SJSA1 (cell line): ENCODE results near the gene EFEMP2. TPM values are rescaled to one million over a fixed set of nuclear protein-coding genes. Genes with fewer than 3 reads are reported as not detected.

Source experiments
- DNase-seq, 2 experiments: peaks; one replicate each; pipeline ENCODE4 v3.0.0-alpha.2; 2015 to 2020; ENCODE audit warnings: low spot score in 2 of 2, low read depth in 1 of 2
- H3K27ac ChIP-seq: fragments of 250-450 bp; sonication (Bioruptor Pico); 2 replicates; pipeline ENCODE4 v1.5.1; 2020; ENCODE audit warnings: mild to moderate bottlenecking, moderate library complexity
- H3K27me3 ChIP-seq: fragments of 250-450 bp; sonication (Bioruptor Pico); replicated peaks from 2 replicates; pipeline ENCODE4 v1.5.1; 2020; ENCODE audit warnings: mild to moderate bottlenecking, moderate library complexity
- H3K36me3 ChIP-seq: fragments of 250-450 bp; sonication (Bioruptor Pico); 2 replicates; pipeline ENCODE4 v1.5.1; 2020; ENCODE audit warnings: mild to moderate bottlenecking
- H3K4me1 ChIP-seq: fragments of 250-450 bp; sonication (Bioruptor Pico); replicated peaks from 2 replicates; pipeline ENCODE4 v1.6.1; 2021; ENCODE audit warnings: mild to moderate bottlenecking
- H3K4me3 ChIP-seq: fragments of 250-450 bp; sonication (Bioruptor Pico); 2 replicates; pipeline ENCODE4 v1.5.1; 2020; ENCODE audit warnings: mild to moderate bottlenecking
- H3K9me3 ChIP-seq: fragments of 250-450 bp; sonication (Bioruptor Pico); replicated peaks from 2 replicates; pipeline ENCODE4 v1.5.1; 2020; ENCODE audit warnings: mild to moderate bottlenecking
- total RNA-seq: library from RNA; depleted of rRNA; stranded (reverse); fragments of >200 nt; shearing (Covaris generic); gene quantifications from 2 replicates; pipeline ENCODE4 v1.2.3, GENCODE V29; 2014

Gene EFEMP2
- total RNA-seq, 1 experiment from 2014 or later = 194 TPM

DNA sequence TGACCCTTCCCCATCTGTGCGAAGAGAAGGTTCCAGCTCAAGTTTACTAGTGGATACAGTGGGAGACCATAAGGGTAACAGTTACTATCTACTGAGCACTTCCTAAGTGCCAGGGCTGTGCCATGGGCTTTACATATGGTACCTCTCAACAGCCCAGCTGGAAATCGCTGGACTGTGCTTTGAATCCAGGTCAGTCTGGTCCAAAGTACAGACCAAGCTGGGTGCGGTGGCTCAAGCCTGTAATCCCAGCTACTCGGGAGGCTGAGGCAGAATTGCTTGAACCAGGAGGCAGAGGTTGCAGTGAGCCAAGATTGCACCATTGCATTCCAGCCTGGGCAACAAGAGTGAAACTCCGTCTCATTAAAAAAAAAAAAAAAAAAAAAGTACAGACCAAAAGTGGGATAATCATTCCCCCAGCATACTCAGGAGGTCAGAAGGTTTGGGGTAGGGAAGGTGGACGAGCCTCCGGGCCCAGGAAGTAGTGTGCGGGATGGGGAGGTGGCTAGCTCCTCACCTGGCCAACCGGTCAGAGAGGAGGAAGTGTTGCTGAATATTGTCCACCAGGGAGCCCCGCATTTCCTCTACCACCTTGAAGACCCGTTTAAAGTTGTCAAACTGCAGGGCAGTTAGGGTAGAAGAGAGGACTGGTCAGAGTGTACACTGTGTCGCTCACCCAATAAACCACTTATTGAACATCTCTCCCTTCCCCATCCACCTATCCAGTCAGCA lies 13.4 kb upstream of the EFEMP2 start:
- DNase-seq = no peak
- Histone ChIP-seq H3K36me3 (peaks cover 77% of the 10 kb centered on the region), H3K4me1 (peaks cover 49% of the 10 kb centered on the region), H3K27ac (no peak overlapping the region), H3K9me3 (0 out of 2 replicates have a peak, but pooled peaks cover 2% of the 10 kb centered on the region), H3K27me3 (no peaks in the 10 kb centered on the region), H3K4me3 (no peak overlapping the region)

DNA sequence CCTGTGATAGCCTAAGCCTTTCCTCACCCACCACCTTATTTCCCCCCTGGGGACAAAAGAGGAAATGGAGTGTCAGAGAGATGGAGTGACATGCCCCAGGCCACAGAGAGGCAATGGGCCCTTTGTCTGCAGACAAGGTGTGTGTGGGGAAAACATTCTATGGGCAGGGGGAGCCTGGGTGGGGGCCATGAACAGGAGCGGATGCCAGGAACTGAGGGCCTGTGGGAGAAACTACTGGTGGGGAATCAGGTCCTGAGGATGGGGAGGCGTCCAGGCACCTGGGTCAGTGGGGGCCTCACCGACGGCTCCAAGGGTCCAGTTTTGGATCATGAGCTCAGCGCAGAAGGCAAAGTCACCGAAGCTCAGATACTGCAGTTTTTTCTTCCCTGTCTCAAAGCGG lies 12.6 kb upstream of the EFEMP2 start:
- H3K36me3 ChIP-seq = peaks cover 70% of the 10 kb centered on the region
- no peaks in the 10 kb centered on the region for H3K27me3 ChIP-seq
- H3K9me3 ChIP-seq = no peaks in the 10 kb centered on the region
- H3K27ac ChIP-seq = no peak overlapping the region
- DNase-seq = no peak
- peaks cover 47% of the 10 kb centered on the region for H3K4me1 ChIP-seq
- H3K4me3 ChIP-seq = no peak overlapping the region

DNA sequence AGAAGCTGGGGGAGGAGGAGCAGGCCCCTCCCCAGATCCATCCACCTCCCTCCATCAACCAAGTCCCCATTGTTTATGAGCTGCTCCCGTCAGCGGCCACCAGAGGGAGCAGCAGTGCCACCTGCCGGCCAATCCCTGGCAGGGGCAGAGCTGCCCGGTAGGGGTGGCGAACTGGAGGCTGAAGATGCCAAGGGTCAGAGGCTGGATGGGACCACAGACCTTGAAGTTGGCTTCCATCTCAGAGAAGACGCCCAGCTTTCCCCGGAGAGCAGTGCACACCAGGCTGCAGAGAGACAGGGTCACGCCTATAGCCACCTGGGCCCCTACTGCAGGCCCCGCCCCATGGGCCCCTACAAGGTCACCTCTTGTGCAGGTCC lies 12.1 kb upstream of the EFEMP2 start:
- no peak overlapping the region for H3K4me3 ChIP-seq
- no peaks in the 10 kb centered on the region for H3K9me3 ChIP-seq
- peaks cover 65% of the 10 kb centered on the region for H3K36me3 ChIP-seq
- H3K27ac ChIP-seq = no peak overlapping the region
- DNase-seq = peak; percentile 84 to 93
- no peaks in the 10 kb centered on the region for H3K27me3 ChIP-seq
- peaks cover 42% of the 10 kb centered on the region for H3K4me1 ChIP-seq

DNA sequence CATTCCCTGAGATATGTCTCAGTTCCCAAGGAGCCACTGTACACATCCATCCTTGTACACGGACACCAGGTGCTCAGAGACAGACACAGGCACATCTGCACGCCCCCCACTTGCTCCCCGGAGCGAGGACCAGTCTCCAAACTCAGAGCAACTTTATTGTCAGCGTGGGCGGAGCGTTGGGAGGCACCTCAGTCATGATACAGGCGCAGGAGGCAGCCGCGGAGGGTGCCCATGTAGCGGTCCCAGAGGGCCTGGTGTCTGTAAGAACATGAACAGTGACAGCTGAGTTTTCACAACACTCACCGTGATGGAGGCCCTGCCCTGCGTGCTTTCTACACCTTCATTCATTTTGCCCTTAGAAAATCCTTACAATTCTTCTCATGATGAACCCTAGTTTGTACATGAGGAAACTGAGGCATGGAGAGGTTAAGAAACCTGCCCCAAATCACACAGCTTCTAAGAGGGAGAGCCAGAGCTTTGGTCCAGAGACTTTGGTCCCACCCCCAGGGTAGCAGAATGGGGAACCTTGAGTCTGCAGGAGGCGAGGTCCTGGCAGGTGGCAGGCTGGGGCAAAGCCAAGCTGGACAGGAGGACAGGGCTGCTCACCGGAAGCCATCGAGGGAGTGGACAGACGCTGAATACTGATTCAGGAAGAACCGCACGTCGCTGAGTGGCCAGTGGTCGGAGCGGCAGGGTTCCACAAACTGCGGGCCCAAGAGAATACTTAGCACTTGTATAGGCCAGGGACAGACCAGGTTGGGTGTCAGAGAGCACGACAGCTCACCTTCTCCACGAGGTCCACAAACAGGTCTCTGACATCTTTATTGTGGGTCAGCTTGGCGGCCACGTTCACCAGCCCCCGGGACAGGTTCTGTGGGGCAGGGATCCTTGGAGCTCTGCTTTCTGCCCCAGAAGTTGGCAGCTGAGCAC lies 11.5 kb upstream of the EFEMP2 start:
- DNase-seq = no peak
- Histone ChIP-seq H3K4me1 (peaks cover 36% of the 10 kb centered on the region), H3K27me3 (no peaks in the 10 kb centered on the region), H3K36me3 (peaks cover 63% of the 10 kb centered on the region), H3K4me3 (no peak overlapping the region), H3K27ac (no peak overlapping the region), H3K9me3 (no peaks in the 10 kb centered on the region)

DNA sequence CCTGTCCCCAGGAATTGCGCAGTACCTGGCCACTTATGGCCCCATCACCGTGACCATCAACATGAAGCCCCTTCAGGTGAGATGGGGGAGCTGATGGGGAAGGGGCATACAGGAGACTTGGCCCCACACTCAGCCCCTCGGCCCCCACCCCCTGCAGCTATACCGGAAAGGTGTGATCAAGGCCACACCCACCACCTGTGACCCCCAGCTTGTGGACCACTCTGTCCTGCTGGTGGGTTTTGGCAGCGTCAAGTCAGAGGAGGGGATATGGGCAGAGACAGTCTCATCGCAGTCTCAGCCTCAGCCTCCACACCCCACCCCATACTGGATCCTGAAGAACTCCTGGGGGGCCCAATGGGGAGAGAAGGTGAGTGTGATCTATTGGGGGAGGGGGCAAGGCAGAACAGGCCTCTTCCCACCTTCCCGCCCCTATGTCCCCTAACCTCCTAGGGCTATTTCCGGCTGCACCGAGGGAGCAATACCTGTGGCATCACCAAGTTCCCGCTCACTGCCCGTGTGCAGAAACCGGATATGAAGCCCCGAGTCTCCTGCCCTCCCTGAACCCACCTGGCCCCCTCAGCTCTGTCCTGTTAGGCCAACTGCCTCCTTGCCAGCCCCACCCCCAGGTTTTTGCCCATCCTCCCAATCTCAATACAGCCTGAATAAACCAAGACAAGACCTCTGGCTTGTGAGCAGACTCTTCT lies 10.6 kb upstream of the EFEMP2 start:
- H3K27ac ChIP-seq = no peak overlapping the region
- H3K36me3 ChIP-seq = peaks cover 63% of the 10 kb centered on the region
- no peak overlapping the region for H3K4me3 ChIP-seq
- no peaks in the 10 kb centered on the region for H3K27me3 ChIP-seq
- H3K9me3 ChIP-seq = no peaks in the 10 kb centered on the region
- H3K4me1 ChIP-seq = peaks cover 30% of the 10 kb centered on the region
- DNase-seq = no peak

DNA sequence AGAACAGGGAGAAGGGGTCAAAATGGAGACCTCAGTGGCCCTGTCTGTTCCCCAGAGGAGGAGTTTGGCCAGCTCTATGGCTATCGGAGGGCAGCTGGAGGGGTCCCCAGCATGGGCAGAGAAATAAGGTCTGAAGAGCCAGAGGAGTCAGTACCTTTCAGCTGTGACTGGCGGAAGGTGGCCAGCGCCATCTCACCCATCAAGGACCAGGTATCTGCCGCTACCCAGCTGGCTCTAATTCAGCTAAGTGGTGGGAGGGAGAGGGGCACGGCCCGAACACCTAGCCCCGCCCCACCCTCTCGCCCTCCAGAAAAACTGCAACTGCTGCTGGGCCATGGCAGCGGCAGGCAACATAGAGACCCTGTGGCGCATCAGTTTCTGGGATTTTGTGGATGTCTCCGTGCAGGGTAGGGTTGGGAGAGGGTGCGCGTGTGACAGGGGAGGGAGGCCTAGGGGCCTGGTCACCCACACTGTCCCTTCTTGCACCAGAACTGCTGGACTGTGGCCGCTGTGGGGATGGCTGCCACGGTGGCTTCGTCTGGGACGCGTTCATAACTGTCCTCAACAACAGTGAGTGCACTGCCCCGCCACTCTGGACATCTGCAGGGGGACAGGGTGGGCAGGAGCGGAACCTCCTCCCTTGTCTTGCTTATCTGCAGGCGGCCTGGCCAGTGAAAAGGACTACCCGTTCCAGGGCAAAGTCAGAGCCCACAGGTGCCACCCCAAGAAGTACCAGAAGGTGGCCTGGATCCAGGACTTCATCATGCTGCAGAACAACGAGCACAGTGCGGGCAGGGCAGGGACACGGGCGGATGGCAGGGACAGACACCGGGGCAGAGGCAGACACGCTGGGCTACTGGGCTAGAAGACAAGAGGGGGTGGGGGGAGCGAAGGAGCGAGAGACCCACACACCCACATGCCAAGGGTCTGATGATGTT lies 9.8 kb upstream of the EFEMP2 start:
- Histone ChIP-seq H3K27me3 (no peaks in the 10 kb centered on the region), H3K4me3 (no peak overlapping the region), H3K4me1 (peaks cover 25% of the 10 kb centered on the region), H3K27ac (no peak overlapping the region), H3K9me3 (no peaks in the 10 kb centered on the region), H3K36me3 (peaks cover 54% of the 10 kb centered on the region)
- DNase-seq = peak in 1 of 2 experiments; percentile 60

DNA sequence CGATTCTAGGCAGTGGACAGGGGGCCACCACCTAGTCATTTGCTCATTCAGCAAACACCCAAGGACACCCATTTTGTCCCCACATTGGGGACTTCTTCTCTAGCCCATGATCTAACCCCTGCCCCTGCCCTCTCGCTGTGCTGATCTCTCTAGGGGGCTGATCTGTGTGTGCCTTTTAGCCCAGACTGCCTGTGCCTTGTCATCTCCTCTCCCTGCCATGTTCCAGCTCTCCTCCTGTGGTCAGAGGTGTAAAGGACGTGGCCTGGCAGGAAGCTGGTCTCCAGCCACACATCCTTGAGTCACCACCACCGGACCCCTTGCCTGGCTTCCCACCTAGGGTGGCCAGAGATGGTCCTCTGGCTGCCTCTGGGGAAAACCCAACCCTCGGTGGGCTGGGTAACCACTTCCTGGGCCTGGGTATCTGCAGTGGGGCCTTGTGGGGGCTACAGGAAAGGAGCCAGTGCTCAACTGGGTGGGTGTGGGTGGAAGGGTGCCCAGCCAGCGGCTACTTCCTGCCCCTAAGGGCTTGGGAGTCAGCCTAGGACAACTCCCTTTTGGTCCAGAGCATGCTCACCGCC lies 8.3 kb upstream of the EFEMP2 start:
- peaks cover 24% of the 10 kb centered on the region for H3K4me1 ChIP-seq
- no peaks in the 10 kb centered on the region for H3K9me3 ChIP-seq
- peak in 1 of 2 experiments; percentile 72 for DNase-seq
- H3K36me3 ChIP-seq = peaks cover 43% of the 10 kb centered on the region
- H3K27ac ChIP-seq = no peak overlapping the region
- no peak overlapping the region for H3K4me3 ChIP-seq
- H3K27me3 ChIP-seq = no peaks in the 10 kb centered on the region

DNA sequence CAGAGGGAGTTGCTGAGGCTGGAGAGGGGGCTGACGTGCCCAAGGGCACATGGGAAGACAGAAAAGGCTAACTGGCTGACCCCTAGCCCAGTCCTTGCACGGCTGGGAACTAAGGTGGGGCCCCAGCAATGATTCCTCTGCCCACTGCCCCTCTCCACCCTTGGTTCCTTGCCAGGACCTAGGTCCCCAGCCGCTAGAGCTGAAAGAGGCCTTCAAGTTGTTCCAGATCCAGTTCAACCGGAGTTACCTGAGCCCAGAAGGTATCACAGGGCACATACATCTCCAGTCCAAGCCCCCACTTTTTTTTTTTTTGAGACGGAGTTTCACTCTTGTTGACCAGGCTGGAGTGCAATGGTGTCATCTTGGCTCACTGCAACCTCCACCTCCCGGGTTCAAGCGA lies 7.4 kb upstream of the EFEMP2 start:
- H3K27me3 ChIP-seq = no peaks in the 10 kb centered on the region
- peaks cover 34% of the 10 kb centered on the region for H3K36me3 ChIP-seq
- no peak overlapping the region for H3K4me3 ChIP-seq
- no peak overlapping the region for H3K27ac ChIP-seq
- H3K4me1 ChIP-seq = peaks cover 24% of the 10 kb centered on the region
- no peak for DNase-seq
- no peaks in the 10 kb centered on the region for H3K9me3 ChIP-seq

DNA sequence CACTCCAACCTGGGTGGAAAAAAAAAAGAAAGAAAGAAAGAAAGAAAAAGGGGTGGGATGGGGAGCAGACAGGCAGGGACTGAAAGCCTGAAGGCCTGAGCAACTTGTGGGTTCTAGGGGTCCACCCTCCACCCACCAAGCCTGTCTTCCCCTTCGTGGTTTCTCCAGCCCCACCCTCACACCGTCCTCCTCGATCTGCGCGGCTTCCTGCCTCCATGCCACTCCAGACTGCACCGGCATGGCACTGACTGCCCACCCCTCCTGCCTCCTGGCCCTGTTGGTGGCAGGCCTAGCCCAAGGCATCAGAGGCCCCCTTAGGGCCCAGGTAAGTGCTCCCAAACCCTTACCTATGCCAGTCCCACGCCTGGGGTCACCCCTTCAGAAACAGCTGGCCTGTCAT lies 7.0 kb upstream of the EFEMP2 start, which contains the start of gene CTSW:
TSS of gene CTSW (plus strand) at position 221 of the 400 bp plus-strand sequence. CDS start at position 239, 18 bp downstream.
- no peak for DNase-seq

DNA sequence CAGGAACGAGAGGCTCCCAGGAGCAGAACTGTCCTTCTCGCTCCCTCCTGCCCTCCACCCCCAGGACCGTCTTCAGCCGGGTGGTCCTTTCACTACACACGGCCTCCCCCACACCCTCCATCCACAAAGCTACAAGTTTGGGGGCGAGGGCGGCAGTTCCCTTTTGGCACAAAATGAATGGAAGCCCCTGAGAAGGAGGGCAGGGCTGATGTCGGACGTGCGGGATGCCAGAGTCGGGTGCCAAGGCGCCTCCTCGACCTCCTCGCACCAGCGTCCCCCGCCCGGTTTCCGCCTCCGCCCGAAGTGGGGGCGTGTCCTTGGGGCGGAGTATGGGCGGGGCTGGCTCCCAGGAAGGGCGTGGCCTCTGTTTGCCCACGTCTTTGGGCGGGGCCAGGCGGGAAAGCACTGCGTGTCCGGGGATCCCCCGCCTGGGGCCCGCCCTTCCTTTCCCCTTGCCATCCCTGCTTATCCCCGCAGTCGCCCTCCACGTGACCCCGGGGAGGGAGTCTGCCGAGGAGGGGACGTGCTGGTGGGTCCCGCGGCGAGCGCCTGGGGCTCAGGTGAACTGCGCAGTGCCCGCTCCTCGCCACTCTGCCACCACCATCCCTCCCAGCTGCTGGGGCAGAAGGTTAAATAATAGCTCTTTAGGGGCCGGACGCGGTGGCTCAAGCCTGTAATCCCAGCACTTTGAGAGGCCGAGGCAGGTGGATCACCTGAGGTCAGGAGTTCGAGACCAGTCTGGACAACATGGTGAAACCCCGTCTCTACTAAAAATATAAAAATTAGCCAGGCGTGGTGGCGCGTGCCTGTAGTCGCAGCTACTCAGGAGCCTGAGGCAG lies 937 bp upstream of the EFEMP2 start:
- Histone ChIP-seq H3K4me1 (peaks cover 35% of the 10 kb centered on the region), H3K36me3 (peaks cover 39% of the 10 kb centered on the region), H3K4me3 (peak overlapping the region; percentile 68), H3K27me3 (no peaks in the 10 kb centered on the region), H3K27ac (peak overlapping the region; percentile 57), H3K9me3 (0 out of 2 replicates have a peak, but pooled peaks cover 3% of the 10 kb centered on the region)
- DNase-seq = peak; percentile 99 to 100

More for the DNA sequence above, 7.0 kb upstream of the EFEMP2 start, which contains the start of gene CTSW:
- H3K4me3 ChIP-seq = no peak within 1 kb of the TSS
- peaks cover 30% of the 10 kb centered on the region for H3K36me3 ChIP-seq
- no peak within 1 kb of the TSS for H3K27ac ChIP-seq
- peaks cover 21% of the 10 kb centered on the region for H3K4me1 ChIP-seq
- H3K9me3 ChIP-seq = no peaks in the 10 kb centered on the region
- H3K27me3 ChIP-seq = no peaks in the 10 kb centered on the region

DNA sequence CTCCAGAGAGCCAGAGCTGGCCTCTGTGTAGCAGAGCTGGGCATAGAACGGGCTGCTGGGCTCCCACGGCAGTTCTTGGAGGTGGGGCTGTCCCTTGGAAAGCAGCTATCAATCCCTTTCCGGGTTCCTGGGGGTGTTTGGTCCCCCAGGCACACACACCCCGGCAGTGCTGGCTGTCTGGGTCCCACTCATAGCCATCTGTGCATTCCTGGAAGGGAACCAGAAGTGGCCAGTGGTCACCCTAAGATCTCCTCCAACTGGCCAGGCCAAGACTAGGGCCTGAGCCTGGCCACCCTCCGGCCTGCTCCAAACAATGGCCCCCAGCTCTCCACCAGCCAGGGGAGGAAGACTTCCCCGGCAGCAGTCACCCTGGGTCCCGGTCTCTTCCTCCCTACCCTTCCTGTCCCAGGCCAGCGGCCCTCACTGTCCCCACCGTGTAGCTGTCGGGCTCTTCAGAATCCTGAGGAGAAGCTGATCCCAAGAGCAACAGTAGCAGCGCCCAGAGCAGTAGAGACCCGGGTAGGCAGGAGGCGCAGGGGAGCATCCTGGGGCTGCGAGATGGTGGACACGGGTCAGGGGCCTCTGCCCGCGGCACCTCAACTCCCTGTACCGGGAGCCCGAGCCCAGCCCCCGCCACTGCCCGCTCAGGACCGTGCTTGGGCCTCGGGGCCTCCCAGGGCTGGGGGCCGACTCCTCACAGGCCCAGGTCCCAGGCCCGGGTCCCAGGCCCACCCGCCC lies 620 bp downstream of the EFEMP2 start:
- peak; percentile 82 to 84 for DNase-seq
- H3K36me3 ChIP-seq = peaks cover 55% of the 10 kb centered on the region
- 0 out of 2 replicates have a peak, but pooled peaks cover 3% of the 10 kb centered on the region for H3K9me3 ChIP-seq
- H3K27ac ChIP-seq = peak overlapping the region; percentile 57
- peaks cover 35% of the 10 kb centered on the region for H3K4me1 ChIP-seq
- H3K4me3 ChIP-seq = peak overlapping the region; percentile 68
- no peaks in the 10 kb centered on the region for H3K27me3 ChIP-seq
